ENCODE results near the gene ING2. TPM values are rescaled to one million over a fixed set of nuclear protein-coding genes. Genes with fewer than 3 reads are reported as not detected.

Gene ING2
- polyA plus RNA-seq, 4 donors: 16.5 to 34.7 (median 29.9) TPM

DNA sequence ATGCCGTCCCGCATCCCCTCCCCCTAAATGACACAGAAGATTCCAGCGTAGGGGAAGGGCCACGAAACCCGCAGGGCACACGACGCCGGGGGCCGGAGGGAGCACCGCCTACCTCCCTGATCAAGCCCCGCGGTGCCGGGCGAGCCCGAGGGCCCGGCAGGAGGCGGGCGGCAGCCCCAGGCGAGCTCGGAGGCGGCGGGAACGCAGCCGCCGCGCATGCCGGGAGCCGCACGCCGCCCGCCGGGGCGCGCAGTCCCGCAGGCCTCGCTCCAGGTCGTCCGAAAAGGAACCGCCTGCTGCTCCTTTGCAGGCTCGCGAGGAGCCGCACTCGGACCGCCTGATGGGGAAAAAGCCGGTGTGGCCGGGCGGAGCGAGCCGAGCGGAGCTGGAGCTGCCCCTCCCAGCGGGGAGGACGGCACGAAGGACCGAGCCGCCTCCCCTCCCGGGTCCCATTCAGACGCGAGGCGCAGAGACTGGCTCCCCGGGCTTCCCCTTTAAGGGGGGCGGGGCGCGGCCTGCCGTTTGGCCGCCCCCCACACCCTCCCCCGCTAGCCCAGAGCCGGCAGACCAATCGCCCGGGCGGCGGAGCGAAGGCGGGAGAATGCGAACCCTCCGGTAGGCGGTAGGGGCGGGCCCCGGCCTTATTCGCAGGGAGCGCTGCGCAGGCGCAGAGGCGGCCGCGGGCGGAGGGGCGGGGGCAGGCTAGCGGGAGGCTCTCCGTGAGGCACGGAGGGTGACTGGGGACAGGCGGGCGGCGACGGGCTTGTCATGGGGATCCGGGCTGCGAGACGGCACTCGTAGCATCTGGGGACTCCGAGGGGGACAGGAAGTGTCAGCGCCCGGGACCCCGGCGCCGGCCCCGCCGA is 561 bp upstream of the ING2 start:
- H3K36me3 ChIP-seq (ENCODE audit: control insufficient read depth in 3 of 3, insufficient read depth in 2 of 3, low read depth in 1 of 3, low read length in 3 of 3): no peaks in the 10 kb centered on the region
- peak overlapping the region; percentile 90 to 99 (median 95) for H3K4me3 ChIP-seq (ENCODE audit: low read depth in 1 of 3, low read length in 3 of 3)
- H3K4me1 ChIP-seq (ENCODE audit: control insufficient read depth in 3 of 3, insufficient read depth in 2 of 3, low read depth in 1 of 3, low read length in 2 of 3): peaks cover 0 to 23% (median 7%) of the 10 kb centered on the region in 3 donors
- no peaks in the 10 kb centered on the region for H3K9me3 ChIP-seq (ENCODE audit: control insufficient read depth in 2 of 2, insufficient read depth in 1 of 2, low read depth in 1 of 2, low read length in 1 of 2)
- DNase-seq (peak; percentile 98 to 100), FAIRE-seq (no peak)
- 0% methylated on average over 61 to 106 of the region's 106 CpGs for WGBS, 3 donors
- H3K27ac ChIP-seq (ENCODE audit: low read depth in 1 of 3, low read length in 2 of 3): peak overlapping the region; percentile 98 to 100 (median 99)
- no peaks in the 10 kb centered on the region for H3K27me3 ChIP-seq (ENCODE audit: control insufficient read depth in 3 of 3, insufficient read depth in 3 of 3, low read length in 3 of 3)

DNA sequence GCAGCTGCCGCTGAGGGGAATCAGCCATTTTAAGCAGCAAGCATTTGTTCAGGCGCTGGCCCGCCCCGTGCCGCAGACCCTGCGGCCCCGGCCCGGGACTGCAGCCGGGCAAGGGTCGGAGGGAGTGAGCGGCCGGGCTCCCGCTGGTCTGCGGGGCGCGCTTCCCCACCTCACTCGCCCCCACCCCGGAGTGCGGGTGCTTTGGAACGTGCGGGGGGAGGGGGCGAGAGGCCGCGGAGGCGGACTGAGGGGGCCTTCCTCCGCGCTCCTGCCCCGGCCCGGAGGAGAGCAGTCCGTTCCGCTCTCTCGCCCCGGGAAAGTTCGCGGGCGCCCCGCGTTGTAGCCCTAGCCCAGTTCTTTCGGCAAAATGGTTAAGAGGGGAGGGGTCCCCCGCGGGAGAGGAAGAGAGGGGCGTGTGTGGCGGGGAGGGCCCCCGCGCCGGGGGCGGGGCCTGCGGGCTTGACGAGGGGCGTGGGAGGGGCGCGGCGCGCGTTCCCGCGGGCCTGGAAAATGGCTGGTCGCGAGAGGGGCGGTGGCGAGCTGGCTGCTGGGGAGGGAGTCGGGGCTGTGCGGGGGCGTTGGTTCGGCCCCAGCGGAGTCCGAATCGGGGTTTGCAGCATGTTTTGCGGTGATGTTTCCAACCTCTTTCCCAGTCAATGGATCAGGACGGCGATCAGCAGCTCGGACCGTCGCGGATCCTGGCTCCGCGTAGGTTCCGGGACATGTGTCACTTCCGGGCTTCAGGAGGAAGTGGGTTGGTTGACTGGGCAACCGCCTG is 942 bp downstream of the ING2 start:
- FAIRE-seq (no peak), DNase-seq (peak; percentile 90 to 96)
- H3K4me3 ChIP-seq (ENCODE audit: low read depth in 1 of 3, low read length in 3 of 3): peak overlapping the region; percentile 90 to 99 (median 95)
- no peaks in the 10 kb centered on the region for H3K9me3 ChIP-seq (ENCODE audit: control insufficient read depth in 2 of 2, insufficient read depth in 1 of 2, low read depth in 1 of 2, low read length in 1 of 2)
- WGBS, 3 donors: 0 to 1% (median 1%) methylated on average over 66 to 80 of the region's 80 CpGs
- H3K4me1 ChIP-seq (ENCODE audit: control insufficient read depth in 3 of 3, insufficient read depth in 2 of 3, low read depth in 1 of 3, low read length in 2 of 3): peaks cover 0 to 23% (median 7%) of the 10 kb centered on the region in 3 donors
- H3K36me3 ChIP-seq (ENCODE audit: control insufficient read depth in 3 of 3, insufficient read depth in 2 of 3, low read depth in 1 of 3, low read length in 3 of 3): peaks cover 0 to 3% (median 0%) of the 10 kb centered on the region in 3 donors
- peak overlapping the region; percentile 98 to 100 (median 99) for H3K27ac ChIP-seq (ENCODE audit: low read depth in 1 of 3, low read length in 2 of 3)
- no peaks in the 10 kb centered on the region for H3K27me3 ChIP-seq (ENCODE audit: control insufficient read depth in 3 of 3, insufficient read depth in 3 of 3, low read length in 3 of 3)

DNA sequence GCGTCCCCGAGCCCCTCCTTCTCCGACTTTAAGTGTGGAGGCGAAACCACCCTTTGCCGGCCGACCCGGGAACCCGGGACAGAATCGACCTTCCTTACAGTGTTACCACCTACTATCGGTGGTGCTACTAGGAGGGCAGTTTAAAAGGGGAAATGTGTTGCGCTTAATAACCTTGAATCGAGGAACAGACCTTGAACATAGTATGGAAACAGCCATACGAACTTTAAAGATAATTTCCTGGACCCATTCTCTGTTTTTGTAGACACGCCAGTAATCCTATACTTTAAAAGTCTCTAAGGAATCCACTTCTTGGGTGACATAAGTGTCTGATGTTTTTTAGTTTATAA is 1.5 kb downstream of the ING2 start:
- Histone ChIP-seq H3K27me3 (ENCODE audit: control insufficient read depth in 3 of 3, insufficient read depth in 3 of 3, low read length in 3 of 3) (no peaks in the 10 kb centered on the region), H3K27ac (ENCODE audit: low read depth in 1 of 3, low read length in 2 of 3) (peak overlapping the region; percentile 98 to 100 (median 99)), H3K4me1 (ENCODE audit: control insufficient read depth in 3 of 3, insufficient read depth in 2 of 3, low read depth in 1 of 3, low read length in 2 of 3) (peaks cover 0 to 23% (median 7%) of the 10 kb centered on the region in 3 donors), H3K36me3 (ENCODE audit: control insufficient read depth in 3 of 3, insufficient read depth in 2 of 3, low read depth in 1 of 3, low read length in 3 of 3) (peaks cover under 1 to 3% (median 1%) of the 10 kb centered on the region in 3 donors), H3K4me3 (ENCODE audit: low read depth in 1 of 3, low read length in 3 of 3) (peak overlapping the region in 2 of 3 donors; percentile 90 to 99), H3K9me3 (ENCODE audit: control insufficient read depth in 2 of 2, insufficient read depth in 1 of 2, low read depth in 1 of 2, low read length in 1 of 2) (no peaks in the 10 kb centered on the region)
- no peak for FAIRE-seq
- WGBS, 3 donors: 0 to 1% (median 0%) methylated on average over 14 of the region's 14 CpGs
- no peak for DNase-seq

DNA sequence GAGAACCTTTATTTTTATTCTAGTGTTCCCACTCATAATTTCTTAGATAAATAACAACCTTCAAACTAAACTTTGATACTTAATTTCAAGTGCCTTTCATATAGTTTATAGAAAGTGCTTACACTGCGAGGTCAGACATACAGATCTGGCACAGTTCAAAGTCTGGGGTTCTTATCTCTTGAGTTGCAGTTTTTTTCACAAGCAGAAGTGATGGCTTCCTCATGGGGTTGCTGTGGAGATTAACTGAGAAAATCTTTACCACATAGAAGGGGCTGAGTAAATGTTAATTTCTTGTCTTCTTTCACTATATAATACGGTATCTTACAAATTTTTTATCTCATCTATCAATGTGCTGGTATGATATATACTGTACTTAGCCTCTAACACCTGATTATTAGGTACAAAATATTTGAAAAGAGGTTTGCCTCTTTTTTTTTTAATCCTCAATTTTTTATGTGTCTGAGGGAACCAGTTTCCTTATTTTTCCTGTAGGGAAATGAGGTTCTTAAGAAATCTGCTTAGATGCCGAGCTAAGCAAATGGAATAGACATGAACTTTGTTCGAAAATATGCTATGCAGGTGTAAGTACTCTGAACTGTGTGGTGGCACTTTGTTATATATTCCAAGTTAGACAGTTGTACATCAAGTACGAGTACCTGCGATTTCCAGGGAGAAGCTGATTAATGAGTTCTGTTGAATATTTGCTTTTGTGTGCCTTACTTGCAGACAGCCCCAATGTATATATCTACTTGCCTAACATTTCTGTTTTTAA is 3.3 kb downstream of the ING2 start:
- FAIRE-seq: peak; percentile 30
- peaks cover 2 to 5% (median 2%) of the 10 kb centered on the region in 3 donors for H3K36me3 ChIP-seq (ENCODE audit: control insufficient read depth in 3 of 3, insufficient read depth in 2 of 3, low read depth in 1 of 3, low read length in 3 of 3)
- H3K27me3 ChIP-seq (ENCODE audit: control insufficient read depth in 3 of 3, insufficient read depth in 3 of 3, low read length in 3 of 3): no peaks in the 10 kb centered on the region
- WGBS, 3 donors: 21 to 49% (median 34%) methylated on average over 6 of the region's 6 CpGs
- H3K4me1 ChIP-seq (ENCODE audit: control insufficient read depth in 3 of 3, insufficient read depth in 2 of 3, low read depth in 1 of 3, low read length in 2 of 3): peaks cover 0 to 19% (median 6%) of the 10 kb centered on the region in 3 donors
- no peaks in the 10 kb centered on the region for H3K9me3 ChIP-seq (ENCODE audit: control insufficient read depth in 2 of 2, insufficient read depth in 1 of 2, low read depth in 1 of 2, low read length in 1 of 2)
- H3K4me3 ChIP-seq (ENCODE audit: low read depth in 1 of 3, low read length in 3 of 3): peak overlapping the region in 1 of 3 donors; percentile 1
- H3K27ac ChIP-seq (ENCODE audit: low read depth in 1 of 3, low read length in 2 of 3): peak overlapping the region in 1 of 3 donors; percentile 99
- peak; percentile 89 for DNase-seq

DNA sequence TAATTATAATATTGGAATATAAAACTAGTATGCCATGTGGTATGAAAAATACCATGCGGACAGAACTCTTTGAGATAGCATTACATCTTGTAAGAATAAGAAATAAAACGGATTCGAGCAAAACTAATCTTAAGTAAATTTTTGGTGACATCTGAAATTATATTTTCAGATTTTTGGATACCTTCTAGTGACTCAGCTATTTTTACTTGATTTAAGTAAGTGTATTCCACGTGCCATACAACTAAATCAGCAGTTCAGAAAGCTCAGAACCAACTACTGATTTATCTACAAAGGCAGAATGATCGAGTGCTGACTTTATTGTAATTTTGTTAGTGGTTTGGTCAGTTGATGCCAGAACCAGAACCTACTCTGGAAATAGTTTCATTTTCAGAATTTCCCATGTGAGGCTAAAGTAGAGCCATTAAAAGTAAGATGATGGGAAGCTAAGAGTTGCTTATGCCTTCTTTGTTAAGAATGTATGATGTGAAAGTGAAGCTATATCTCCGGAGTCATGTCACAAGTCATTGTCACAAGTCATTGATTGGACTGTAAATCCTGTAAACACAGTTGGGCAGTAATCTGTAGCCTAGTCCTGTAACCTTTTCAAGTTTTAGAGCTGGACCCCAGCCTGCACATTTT is 4.0 kb downstream of the ING2 start:
- DNase-seq: peak; percentile 22 to 52
- 42 to 65% (median 53%) methylated on average over 6 of the region's 6 CpGs for WGBS, 3 donors
- Histone ChIP-seq H3K9me3 (ENCODE audit: control insufficient read depth in 2 of 2, insufficient read depth in 1 of 2, low read depth in 1 of 2, low read length in 1 of 2) (no peaks in the 10 kb centered on the region), H3K36me3 (ENCODE audit: control insufficient read depth in 3 of 3, insufficient read depth in 2 of 3, low read depth in 1 of 3, low read length in 3 of 3) (peaks cover 2 to 5% (median 2%) of the 10 kb centered on the region in 3 donors), H3K27ac (ENCODE audit: low read depth in 1 of 3, low read length in 2 of 3) (peak overlapping the region in 1 of 3 donors; percentile 99), H3K4me3 (ENCODE audit: low read depth in 1 of 3, low read length in 3 of 3) (peak overlapping the region in 1 of 3 donors; percentile 1), H3K4me1 (ENCODE audit: control insufficient read depth in 3 of 3, insufficient read depth in 2 of 3, low read depth in 1 of 3, low read length in 2 of 3) (peaks cover 0 to 14% (median 5%) of the 10 kb centered on the region in 3 donors), H3K27me3 (ENCODE audit: control insufficient read depth in 3 of 3, insufficient read depth in 3 of 3, low read length in 3 of 3) (no peaks in the 10 kb centered on the region)
- FAIRE-seq: no peak

DNA sequence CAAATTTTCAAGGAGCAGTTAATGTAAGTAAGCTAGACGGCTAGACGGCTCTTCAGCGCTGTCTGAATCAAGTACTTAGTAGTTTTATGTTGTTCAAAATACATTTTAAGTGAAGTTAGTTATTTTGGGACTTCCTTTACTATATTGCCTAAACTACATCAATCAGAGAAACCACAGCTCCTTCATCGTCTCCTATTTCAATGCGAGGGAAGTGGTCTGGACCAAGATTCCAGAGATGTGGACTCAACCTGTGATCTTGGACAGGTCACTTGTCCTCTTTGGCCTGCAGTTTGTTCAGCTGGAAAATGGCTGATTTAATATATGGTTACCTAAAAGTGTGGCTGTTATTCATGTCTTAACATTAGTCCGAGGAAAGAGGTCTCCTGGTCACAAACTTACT is 10.6 kb downstream of the ING2 start:
- FAIRE-seq: no peak
- WGBS, 3 donors: 79 to 95% (median 93%) methylated on average over 6 of the region's 6 CpGs
- Histone ChIP-seq H3K27ac (ENCODE audit: low read depth in 1 of 3, low read length in 2 of 3) (no peak overlapping the region), H3K27me3 (ENCODE audit: control insufficient read depth in 3 of 3, insufficient read depth in 3 of 3, low read length in 3 of 3) (no peaks in the 10 kb centered on the region), H3K9me3 (ENCODE audit: control insufficient read depth in 2 of 2, insufficient read depth in 1 of 2, low read depth in 1 of 2, low read length in 1 of 2) (no peaks in the 10 kb centered on the region), H3K4me3 (ENCODE audit: low read depth in 1 of 3, low read length in 3 of 3) (no peak overlapping the region), H3K36me3 (ENCODE audit: control insufficient read depth in 3 of 3, insufficient read depth in 2 of 3, low read depth in 1 of 3, low read length in 3 of 3) (peaks cover 2 to 5% (median 2%) of the 10 kb centered on the region in 3 donors), H3K4me1 (ENCODE audit: control insufficient read depth in 3 of 3, insufficient read depth in 2 of 3, low read depth in 1 of 3, low read length in 2 of 3) (no peaks in the 10 kb centered on the region)
- DNase-seq: no peak

DNA sequence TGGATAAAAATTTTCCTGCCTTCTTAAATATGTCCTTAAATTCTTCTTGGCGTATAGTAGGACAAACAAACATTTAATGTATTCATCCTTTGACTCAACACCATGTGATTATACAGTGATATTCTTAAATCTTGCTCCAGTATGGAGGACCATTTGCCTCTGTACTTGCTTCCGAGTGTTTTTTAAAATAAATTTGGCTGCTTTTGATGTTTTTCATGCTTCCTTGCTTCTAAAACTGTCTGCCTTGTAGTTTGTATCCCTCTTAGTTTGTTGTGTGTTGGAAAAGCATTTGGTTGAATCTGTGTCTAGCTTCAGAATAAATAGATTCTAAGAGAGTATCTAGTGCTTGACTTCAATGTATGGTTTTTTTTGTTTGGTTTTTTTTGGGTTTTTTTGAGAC is 12.3 kb downstream of the ING2 start:
- Histone ChIP-seq H3K27me3 (ENCODE audit: control insufficient read depth in 3 of 3, insufficient read depth in 3 of 3, low read length in 3 of 3) (no peaks in the 10 kb centered on the region), H3K27ac (ENCODE audit: low read depth in 1 of 3, low read length in 2 of 3) (no peak overlapping the region), H3K9me3 (ENCODE audit: control insufficient read depth in 2 of 2, insufficient read depth in 1 of 2, low read depth in 1 of 2, low read length in 1 of 2) (no peaks in the 10 kb centered on the region), H3K4me3 (ENCODE audit: low read depth in 1 of 3, low read length in 3 of 3) (no peak overlapping the region), H3K4me1 (ENCODE audit: control insufficient read depth in 3 of 3, insufficient read depth in 2 of 3, low read depth in 1 of 3, low read length in 2 of 3) (no peaks in the 10 kb centered on the region), H3K36me3 (ENCODE audit: control insufficient read depth in 3 of 3, insufficient read depth in 2 of 3, low read depth in 1 of 3, low read length in 3 of 3) (peaks cover 0 to 2% (median 0%) of the 10 kb centered on the region in 3 donors)
- DNase-seq (no peak), FAIRE-seq (no peak)
- WGBS, 3 donors: 89 to 95% (median 92%) methylated on average over 2 of the region's 2 CpGs
